ENCODE measurements around the gene RIMBP3B.
"Not testable (repeated sequence)": the region's sequence is repeated elsewhere in the genome, so short reads cannot be mapped to it uniquely, and the experiment has no call there.

DNA sequence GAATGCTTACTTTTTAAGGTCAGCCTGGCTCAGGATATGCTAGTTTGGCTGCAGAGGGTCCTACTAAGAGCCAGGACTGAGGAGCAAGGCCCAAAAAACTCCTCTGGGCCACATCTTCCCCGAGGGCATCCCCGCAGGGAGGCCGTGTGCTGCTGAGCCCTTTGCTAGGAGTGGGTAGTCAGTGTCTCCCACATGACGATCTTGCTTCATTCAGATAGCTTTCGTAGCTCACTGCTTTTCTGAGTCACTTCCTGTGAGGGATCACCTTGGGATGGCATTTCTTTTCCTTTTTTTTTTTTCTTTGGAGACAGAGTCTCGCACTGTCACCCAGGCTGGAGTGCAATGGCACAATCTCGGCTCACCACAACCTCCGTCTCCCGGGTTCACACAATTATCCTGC is 6.5 kb downstream of the RIMBP3B start:
- TF ChIP-seq, protein P1, sequence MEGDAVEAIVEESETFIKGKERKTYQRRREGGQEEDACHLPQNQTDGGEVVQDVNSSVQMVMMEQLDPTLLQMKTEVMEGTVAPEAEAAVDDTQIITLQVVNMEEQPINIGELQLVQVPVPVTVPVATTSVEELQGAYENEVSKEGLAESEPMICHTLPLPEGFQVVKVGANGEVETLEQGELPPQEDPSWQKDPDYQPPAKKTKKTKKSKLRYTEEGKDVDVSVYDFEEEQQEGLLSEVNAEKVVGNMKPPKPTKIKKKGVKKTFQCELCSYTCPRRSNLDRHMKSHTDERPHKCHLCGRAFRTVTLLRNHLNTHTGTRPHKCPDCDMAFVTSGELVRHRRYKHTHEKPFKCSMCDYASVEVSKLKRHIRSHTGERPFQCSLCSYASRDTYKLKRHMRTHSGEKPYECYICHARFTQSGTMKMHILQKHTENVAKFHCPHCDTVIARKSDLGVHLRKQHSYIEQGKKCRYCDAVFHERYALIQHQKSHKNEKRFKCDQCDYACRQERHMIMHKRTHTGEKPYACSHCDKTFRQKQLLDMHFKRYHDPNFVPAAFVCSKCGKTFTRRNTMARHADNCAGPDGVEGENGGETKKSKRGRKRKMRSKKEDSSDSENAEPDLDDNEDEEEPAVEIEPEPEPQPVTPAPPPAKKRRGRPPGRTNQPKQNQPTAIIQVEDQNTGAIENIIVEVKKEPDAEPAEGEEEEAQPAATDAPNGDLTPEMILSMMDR (conservative IDR thresholded peaks at IDR 0.05; ENCODE audit: low read length), result not testable (repeated sequence)
- TF ChIP-seq EZH2phosphoT487 (IDR thresholded peaks at IDR 0.05; ENCODE audit: borderline replicate concordance), result not testable (repeated sequence)
